ENCODE results near the gene FKBP10. TPM values are rescaled to one million over a fixed set of nuclear protein-coding genes. Genes with fewer than 3 reads are reported as not detected.
A peak's percentile ranks its signal among the peaks of the same experiment; 100 is the strongest.

The FKBP10 gene
- total RNA-seq, 4 donors from 2014 or later = 4.2 to 25.4 (median 6.8) TPM

DNA sequence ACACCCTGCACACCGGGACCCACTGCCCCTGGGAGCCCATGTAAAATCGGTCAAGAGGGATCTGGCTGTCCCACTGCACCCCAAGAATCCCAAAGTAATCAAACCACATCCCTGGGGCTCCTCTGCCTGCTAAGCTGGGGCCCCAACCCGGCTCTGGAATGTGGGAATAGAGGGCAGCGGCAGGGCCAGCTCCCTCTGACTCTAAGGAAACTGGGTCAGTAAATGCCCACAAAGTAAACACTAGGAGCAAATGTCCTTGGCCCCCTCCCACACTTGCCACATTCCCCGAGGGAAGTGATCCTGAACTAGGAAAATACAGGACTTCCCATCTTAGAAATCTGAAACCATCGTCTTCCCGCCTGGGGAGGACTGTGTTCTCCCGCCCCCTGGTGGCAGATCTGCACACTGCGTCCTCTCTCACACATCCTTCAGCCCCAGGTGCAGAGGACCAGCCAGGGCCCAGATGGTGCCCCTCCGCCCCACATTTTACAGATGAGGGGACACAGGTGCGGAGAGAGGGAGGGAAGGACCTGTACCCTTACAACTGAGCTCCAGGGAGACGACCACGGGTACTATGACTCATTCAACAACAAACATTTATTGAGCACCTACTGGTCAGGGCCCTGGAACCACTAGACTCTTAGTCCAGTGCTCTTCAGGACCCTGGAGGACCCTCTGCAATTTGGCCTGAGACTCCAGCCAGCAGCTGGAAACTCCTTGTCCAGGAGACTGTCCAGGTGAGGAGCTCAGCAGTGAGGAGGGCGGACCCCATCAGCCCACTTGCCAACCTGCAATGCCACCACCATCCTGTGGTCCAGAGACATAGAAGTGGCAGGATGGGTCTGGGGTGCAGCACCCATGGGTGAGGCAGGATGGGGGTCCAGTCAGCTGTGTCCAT lies 11.2 kb upstream of the FKBP10 start:
- 7 to 8% methylated on average over 13 to 14 of the region's 14 CpGs for WGBS, 2 donors
- DNase-seq (ENCODE audit: low spot score in 2 of 2) = peak; percentile 83 to 98
- intact Hi-C loops (cut with DNase I; ENCODE audit: low total_unique reads) = loop anchor here (2.0 kb wide), 1 partner anchor 65 kb away; no protein-coding TSS in a partner anchor
- H3K4me3 ChIP-seq (ENCODE audit: low read depth, poor library complexity, severe bottlenecking) = no peak overlapping the region
- TF ChIP-seq, protein P1, sequence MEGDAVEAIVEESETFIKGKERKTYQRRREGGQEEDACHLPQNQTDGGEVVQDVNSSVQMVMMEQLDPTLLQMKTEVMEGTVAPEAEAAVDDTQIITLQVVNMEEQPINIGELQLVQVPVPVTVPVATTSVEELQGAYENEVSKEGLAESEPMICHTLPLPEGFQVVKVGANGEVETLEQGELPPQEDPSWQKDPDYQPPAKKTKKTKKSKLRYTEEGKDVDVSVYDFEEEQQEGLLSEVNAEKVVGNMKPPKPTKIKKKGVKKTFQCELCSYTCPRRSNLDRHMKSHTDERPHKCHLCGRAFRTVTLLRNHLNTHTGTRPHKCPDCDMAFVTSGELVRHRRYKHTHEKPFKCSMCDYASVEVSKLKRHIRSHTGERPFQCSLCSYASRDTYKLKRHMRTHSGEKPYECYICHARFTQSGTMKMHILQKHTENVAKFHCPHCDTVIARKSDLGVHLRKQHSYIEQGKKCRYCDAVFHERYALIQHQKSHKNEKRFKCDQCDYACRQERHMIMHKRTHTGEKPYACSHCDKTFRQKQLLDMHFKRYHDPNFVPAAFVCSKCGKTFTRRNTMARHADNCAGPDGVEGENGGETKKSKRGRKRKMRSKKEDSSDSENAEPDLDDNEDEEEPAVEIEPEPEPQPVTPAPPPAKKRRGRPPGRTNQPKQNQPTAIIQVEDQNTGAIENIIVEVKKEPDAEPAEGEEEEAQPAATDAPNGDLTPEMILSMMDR (IDR thresholded peaks at IDR 0.05) = peak in 1 of 3 donors; percentile 89
- no peak for TF ChIP-seq POLR2A (IDR thresholded peaks at IDR 0.05)

DNA sequence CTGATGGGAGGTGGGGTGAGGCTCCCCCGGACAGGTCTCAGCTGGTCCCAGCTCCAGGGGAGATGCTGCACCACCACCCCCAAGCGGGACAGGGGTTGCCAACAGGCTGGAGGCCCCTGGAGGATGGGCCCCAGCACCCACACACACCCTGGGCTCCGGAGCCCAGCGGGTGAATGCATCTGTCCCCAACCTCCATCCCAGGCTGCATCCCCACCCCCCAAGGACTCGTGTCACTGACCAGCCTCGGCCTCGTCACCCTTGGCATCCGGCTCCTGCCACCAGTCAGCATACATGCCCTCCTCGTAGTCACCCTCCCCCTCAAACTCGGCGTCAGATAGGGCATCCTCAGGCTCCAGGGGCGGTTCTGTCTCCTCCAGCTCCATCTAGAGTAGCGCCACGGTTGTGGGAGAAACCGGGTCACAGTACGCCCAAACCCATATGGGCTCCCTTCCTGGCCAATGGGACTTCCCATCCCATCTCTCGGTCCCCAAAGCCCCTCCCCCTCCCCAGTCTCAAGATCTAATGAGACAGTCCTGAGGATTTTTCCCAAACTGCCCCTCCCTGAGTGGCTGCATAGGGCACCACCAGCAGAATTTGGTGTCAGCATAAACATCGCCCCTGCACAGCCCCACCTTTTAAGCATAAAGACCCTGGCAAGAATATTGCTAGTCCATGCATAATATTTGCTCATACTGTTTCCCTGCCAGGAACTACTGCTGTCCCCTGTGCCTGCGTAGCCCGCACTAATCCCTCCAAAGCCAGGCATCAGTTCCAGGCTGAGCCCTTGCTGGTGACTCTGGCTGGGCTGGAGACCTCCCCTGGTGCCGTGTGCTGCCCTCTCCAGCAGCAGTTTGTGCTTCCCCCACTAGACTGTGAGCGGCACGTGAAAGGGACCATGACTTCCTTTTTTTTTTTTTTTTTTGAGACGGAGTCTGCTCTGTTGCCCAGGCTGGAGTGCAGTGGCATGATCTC lies 9.5 kb upstream of the FKBP10 start:
- intact Hi-C loops (cut with DNase I; ENCODE audit: low total_unique reads) = loop anchor here (2.0 kb wide), 1 partner anchor 67 kb away; no protein-coding TSS in a partner anchor
- H3K4me3 ChIP-seq (ENCODE audit: low read depth, poor library complexity, severe bottlenecking) = no peak overlapping the region
- WGBS, 2 donors = 66 to 67% methylated on average over 23 to 24 of the region's 24 CpGs
- TF ChIP-seq, protein P1 (IDR thresholded peaks at IDR 0.05) = no peak
- TF ChIP-seq POLR2A (IDR thresholded peaks at IDR 0.05) = no peak
- no peak for DNase-seq (ENCODE audit: low spot score in 2 of 2)

DNA sequence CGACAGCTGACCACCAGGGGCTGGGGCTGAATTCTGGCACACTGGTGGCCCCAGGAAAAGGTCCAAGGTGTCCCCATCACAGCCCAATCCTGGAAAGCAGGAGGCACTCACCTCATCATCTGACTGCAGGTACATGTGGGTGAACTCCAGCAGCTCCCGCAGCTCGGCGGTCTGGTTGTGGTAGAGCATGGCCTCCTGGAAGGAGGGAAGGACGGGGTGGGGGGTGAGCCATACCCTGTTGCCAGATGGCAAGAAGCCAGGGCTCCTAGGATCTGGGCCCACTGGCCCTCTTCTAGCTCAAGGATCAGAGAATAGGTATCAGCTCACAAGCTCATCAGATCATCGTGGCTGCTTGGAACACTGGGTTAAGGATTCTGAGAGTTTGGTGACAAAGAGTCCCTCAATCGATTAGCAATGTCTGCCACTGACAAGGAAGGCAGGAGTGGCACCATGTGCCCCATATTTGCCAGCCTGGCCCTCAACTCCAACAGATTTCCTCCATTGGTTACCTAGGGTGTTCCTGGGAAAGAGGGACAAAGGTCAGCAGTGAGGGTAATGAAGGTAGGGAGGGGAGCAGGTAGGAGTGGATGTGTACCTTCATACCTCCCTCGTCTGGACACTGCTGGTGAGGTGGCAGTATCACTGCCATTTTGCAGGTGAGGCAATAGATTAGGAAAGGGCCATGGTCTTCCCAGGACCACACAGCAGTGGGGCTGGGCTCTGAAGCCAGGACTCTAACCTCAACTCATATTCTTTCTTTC lies 5.9 kb upstream of the FKBP10 start:
- intact Hi-C loops (cut with DNase I; ENCODE audit: low total_unique reads) = no loop called here
- no peak for TF ChIP-seq POLR2A (IDR thresholded peaks at IDR 0.05)
- TF ChIP-seq, protein P1 (IDR thresholded peaks at IDR 0.05) = no peak
- 87% methylated on average over 8 of the region's 8 CpGs for WGBS, 2 donors
- H3K4me3 ChIP-seq (ENCODE audit: low read depth, poor library complexity, severe bottlenecking) = no peak overlapping the region
- no peak for DNase-seq (ENCODE audit: low spot score in 2 of 2)

DNA sequence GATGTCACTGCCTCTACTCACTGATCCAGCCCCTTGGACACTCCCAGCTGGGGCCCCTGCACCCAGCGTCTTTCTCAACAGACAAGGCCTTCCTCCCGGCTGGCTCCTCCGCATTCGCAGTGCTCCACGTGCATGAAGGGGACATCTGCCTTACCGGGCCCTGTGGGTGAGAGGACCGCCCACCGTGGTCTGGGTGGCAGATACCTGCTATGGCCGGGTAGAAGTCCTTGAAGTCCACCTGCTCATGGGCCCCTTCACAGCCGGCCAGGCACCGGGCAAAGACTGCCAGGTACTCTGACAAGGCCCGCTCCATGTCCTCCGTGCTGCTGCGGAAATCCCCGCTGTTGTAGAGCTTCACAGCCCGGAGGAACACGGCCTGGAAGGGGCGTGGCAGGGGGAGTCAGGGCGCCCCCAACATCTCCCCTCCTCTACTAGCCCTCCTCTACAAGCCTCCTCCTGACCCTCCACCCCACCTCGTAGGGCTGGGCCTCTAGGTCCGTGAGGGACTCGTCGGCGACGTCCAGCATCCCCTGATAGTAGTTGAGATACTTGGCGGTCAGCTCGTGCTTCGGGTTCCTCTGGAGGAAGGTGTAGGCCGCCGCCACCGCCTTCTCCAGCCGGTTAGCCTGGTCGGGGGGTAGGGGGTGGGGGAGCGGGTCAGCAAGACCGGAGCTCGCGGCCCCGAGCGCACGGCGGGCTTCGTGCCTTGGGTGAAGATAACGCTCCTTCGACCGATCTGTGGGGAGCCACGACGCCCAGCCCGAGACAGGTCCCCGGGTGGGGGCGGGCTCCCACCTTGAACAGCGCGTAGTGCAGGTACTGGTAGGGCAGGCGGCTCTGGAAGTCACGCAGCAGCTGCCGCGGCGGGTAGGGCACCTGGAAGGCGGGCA lies 1.9 kb upstream of the FKBP10 start:
- WGBS, 2 donors = 26 to 50% methylated on average over 28 to 47 of the region's 58 CpGs
- TF ChIP-seq, protein P1 (IDR thresholded peaks at IDR 0.05) = no peak
- TF ChIP-seq POLR2A (IDR thresholded peaks at IDR 0.05) = no peak
- intact Hi-C loops (cut with DNase I; ENCODE audit: low total_unique reads) = no loop called here
- no peak for DNase-seq (ENCODE audit: low spot score in 2 of 2)
- peak overlapping the region; percentile 52 for H3K4me3 ChIP-seq (ENCODE audit: low read depth, poor library complexity, severe bottlenecking)

All from lower leg skin (tissue), 4 donors.